ENCODE measurements around the gene CNTFR. TPM values are rescaled to one million over a fixed set of nuclear protein-coding genes. Genes with fewer than 3 reads are reported as not detected.

Gene CNTFR
- total RNA-seq, 1 donor from 2014 or later: 2.5 TPM

DNA sequence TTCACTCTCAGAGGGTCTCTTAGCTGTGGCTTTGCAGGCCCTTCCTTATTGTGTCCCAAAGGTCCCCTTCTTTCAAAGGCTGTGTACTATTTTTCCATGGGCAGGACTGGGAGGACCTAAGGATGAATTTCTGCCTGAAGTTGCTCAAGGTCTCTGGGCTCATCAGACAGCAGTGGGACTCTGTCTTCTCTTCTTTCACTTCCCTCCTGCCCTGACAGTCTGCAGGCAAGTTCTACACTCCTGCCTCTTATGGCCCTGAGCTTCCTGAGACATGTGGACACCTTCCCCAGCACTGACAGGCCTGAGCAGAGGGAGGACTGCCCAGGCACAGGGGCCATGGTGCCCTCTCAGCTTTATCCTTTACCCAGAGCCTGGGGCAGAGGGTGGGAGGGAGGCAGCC, 81.6 kb downstream of the CNTFR start:
- no peak for ATAC-seq
- no peak for DNase-seq
- Histone ChIP-seq H3K9me3 (no peaks in the 10 kb centered on the region), H3K4me1 (no peaks in the 10 kb centered on the region), H3K27ac (no peak overlapping the region), H3K4me3 (no peak overlapping the region), H3K27me3 (ENCODE audit: low read depth) (no peaks in the 10 kb centered on the region), H3K36me3 (no peaks in the 10 kb centered on the region)
- TF ChIP-seq, protein P1, sequence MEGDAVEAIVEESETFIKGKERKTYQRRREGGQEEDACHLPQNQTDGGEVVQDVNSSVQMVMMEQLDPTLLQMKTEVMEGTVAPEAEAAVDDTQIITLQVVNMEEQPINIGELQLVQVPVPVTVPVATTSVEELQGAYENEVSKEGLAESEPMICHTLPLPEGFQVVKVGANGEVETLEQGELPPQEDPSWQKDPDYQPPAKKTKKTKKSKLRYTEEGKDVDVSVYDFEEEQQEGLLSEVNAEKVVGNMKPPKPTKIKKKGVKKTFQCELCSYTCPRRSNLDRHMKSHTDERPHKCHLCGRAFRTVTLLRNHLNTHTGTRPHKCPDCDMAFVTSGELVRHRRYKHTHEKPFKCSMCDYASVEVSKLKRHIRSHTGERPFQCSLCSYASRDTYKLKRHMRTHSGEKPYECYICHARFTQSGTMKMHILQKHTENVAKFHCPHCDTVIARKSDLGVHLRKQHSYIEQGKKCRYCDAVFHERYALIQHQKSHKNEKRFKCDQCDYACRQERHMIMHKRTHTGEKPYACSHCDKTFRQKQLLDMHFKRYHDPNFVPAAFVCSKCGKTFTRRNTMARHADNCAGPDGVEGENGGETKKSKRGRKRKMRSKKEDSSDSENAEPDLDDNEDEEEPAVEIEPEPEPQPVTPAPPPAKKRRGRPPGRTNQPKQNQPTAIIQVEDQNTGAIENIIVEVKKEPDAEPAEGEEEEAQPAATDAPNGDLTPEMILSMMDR (IDR thresholded peaks at IDR 0.05): no peak
- intact Hi-C loops (cut with DNase I): loop anchor here (10.0 kb wide), 1 partner anchor 103 kb away; no protein-coding TSS in a partner anchor

DNA sequence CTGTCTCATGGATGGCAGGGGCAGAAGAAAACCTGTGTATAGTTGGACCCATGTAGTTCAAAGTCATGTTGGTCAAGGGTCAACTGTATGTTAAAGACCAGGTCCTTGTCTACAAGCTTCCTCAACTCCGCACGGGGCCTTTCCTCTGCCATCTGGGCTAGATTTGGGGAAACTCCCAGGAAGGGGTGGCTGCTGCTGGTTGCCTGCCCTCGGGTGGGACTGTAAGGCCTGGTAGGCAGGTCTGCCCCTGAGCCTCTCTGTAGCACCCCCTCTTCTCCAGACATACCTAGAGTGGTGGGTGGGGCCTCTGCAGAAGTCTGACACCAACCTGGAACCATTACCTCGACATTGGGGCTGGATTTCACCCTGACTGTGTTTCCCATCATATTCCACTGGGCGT, 82.0 kb downstream of the CNTFR start:
- H3K27me3 ChIP-seq (ENCODE audit: low read depth): no peaks in the 10 kb centered on the region
- ATAC-seq (no peak), DNase-seq (no peak)
- H3K4me3 ChIP-seq: no peak overlapping the region
- no peaks in the 10 kb centered on the region for H3K36me3 ChIP-seq
- no peak overlapping the region for H3K27ac ChIP-seq
- TF ChIP-seq, protein P1 (IDR thresholded peaks at IDR 0.05): no peak
- H3K4me1 ChIP-seq: peaks cover 3% of the 10 kb centered on the region
- H3K9me3 ChIP-seq: no peaks in the 10 kb centered on the region
- intact Hi-C loops (cut with DNase I): loop anchor here (10.0 kb wide), 1 partner anchor 103 kb away; no protein-coding TSS in a partner anchor

DNA sequence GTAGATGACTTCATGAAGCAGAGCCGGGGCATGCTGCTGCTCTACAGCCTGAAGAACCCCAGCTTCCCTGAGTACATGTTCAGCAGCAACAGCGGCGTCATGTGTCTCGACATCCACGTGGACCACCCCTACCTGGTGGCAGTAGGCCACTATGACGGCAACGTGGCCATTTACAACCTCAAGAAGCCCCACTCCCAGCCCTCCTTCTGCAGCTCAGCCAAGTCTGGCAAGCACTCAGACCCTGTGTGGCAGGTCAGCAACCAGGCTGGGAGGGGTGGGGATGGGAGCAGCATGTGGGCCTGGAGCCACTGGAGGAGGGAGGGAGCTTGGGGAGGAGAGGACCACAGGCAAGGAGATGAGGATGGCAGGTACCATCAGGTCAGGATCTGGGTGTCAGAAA, 82.9 kb downstream of the CNTFR start:
- TF ChIP-seq, protein P1 (IDR thresholded peaks at IDR 0.05): no peak
- Histone ChIP-seq H3K27ac (no peak overlapping the region), H3K9me3 (no peaks in the 10 kb centered on the region), H3K4me3 (no peak overlapping the region), H3K36me3 (no peaks in the 10 kb centered on the region), H3K27me3 (ENCODE audit: low read depth) (no peaks in the 10 kb centered on the region), H3K4me1 (peaks cover 12% of the 10 kb centered on the region)
- intact Hi-C loops (cut with DNase I): loop anchor here (10.0 kb wide), 1 partner anchor 102 kb away; no protein-coding TSS in a partner anchor
- DNase-seq (no peak), ATAC-seq (no peak)

DNA sequence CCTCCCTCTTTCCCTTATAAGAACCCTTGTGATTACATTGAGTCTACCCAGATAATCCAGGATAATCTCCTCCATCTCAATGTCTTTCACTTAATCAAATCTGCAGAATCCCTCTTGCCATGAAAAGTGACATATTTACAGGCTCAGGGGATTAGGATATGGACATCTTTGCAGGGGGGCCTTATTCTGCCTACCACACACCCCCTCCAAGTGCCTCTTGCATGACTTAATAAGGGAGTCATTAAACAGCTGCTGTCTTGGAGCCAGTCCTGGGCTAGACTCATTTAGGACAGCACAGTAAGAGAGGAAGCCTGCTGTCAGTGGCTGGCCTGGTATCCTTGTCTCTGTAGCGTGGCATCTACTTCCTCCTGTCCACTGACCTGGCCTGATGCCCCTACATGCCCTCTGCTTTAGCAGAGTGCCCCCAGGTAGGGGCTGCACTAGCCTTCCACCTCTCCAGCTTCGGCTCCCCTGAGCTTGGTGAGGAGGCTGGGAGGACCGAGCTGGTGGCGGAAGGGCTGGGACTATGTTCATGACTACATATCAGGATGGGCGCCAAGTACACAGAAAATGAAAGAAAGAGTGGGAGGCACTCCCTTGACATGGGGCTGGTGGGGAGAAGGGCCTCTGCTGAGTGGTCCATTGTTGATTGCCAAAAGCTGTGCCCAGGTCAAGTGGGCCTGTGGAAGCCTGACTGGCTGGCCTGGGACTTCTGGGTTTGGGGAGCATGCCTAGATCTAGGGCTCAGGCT, 84.0 kb downstream of the CNTFR start:
- no peak overlapping the region for H3K27ac ChIP-seq

DNA sequence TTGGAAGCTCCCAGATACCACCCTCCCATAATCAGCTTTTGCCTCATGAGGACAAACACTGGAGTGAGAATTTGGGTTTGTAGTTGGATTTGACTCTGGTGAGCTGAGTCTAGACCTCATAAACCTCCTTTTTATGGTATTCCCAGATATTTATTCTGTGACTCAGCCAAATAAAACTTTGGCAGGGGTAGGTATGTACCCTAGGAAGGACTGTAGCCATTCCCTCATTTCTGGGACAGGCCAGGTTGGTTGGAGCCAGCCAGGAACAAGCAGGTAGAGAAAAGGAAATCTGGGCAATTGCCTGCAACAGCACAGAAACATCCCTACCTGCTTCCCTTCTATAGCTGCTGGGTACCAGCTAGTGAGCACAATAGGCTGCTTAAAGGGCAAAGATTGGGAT, 86.1 kb downstream of the CNTFR start:
- TF ChIP-seq, protein P1 (IDR thresholded peaks at IDR 0.05): no peak
- no peaks in the 10 kb centered on the region for H3K9me3 ChIP-seq
- H3K4me3 ChIP-seq: no peak overlapping the region
- no peak overlapping the region for H3K27ac ChIP-seq
- peaks cover 21% of the 10 kb centered on the region for H3K4me1 ChIP-seq
- no peaks in the 10 kb centered on the region for H3K27me3 ChIP-seq (ENCODE audit: low read depth)
- no peak for DNase-seq
- no peaks in the 10 kb centered on the region for H3K36me3 ChIP-seq
- no peak for ATAC-seq
- intact Hi-C loops (cut with DNase I): loop anchor here (10.0 kb wide), 1 partner anchor 99 kb away; no protein-coding TSS in a partner anchor

More for the DNA sequence above, 84.0 kb downstream of the CNTFR start:
- H3K4me3 ChIP-seq: no peak overlapping the region
- H3K4me1 ChIP-seq: peaks cover 21% of the 10 kb centered on the region
- intact Hi-C loops (cut with DNase I): loop anchor here (10.0 kb wide), 1 partner anchor 101 kb away; no protein-coding TSS in a partner anchor
- no peaks in the 10 kb centered on the region for H3K9me3 ChIP-seq
- ATAC-seq: no peak
- no peaks in the 10 kb centered on the region for H3K36me3 ChIP-seq
- TF ChIP-seq, protein P1 (IDR thresholded peaks at IDR 0.05): no peak
- no peak for DNase-seq
- H3K27me3 ChIP-seq (ENCODE audit: low read depth): no peaks in the 10 kb centered on the region
